Endothelial cell of umbilical vein (primary cell): ENCODE results near the gene CYSLTR2. TPM values are rescaled to one million over a fixed set of nuclear protein-coding genes. Genes with fewer than 3 reads are reported as not detected.

Source experiments
- BruUV-seq: library from RNA; stranded (reverse); fragments of 400-500 nt; replicated peaks from 2 replicates; lab custom pipeline; 2021; lab: Mats Ljungman, UMichigan
- CTCF ChIA-PET: fragments of 300-600, 350-600 bp; sonication (Branson Sonifier 250); formaldehyde crosslinking; loops from one replicate; lab custom pipeline; 2021; ENCODE audit warnings: antibody characterized with exemption, inconsistent platforms; lab: Charles Lee
- POLR2A ChIA-PET: fragments of 300-600, 350-600 bp; sonication (Branson Sonifier 250); formaldehyde crosslinking; loops from one replicate; lab custom pipeline; 2021; ENCODE audit warnings: antibody characterized with exemption, inconsistent platforms; lab: Charles Lee
- DNase-seq: peaks from one replicate; pipeline ENCODE4 v3.0.0-alpha.2; 2011; ENCODE audit warnings: low read depth, low spot score
- FAIRE-seq: peaks from 2 replicates; lab custom pipeline; 2011; peaks lifted over from hg19 to GRCh38; lab: Jason Lieb, UNC
- H2AFZ ChIP-seq: 2 replicates; pipeline ENCODE4 v1.6.0; 2012; ENCODE audit warnings: low read depth, low read length, control low read depth, inconsistent platforms
- H3K27ac ChIP-seq: 2 replicates; pipeline ENCODE4 v1.5.1; 2011; ENCODE audit warnings: low read depth, mild to moderate bottlenecking, control low read depth, low read length, moderate library complexity; ENCODE audit not compliant: insufficient read depth
- H3K27me3 ChIP-seq, 2 experiments: 2 replicates each; pipeline versions ENCODE4 v1.6.0 to v1.6.1; 2011; ENCODE audit warnings: low read length in 2 of 2, mixed read lengths in 1 of 2; ENCODE audit not compliant: control insufficient read depth in 2 of 2, insufficient read depth in 2 of 2
- H3K36me3 ChIP-seq, 2 experiments: 2 replicates in 1 of 2; 3 replicates in 1 of 2; pipeline ENCODE4 v1.5.1; 2011; ENCODE audit warnings: low read length in 2 of 2, mild to moderate bottlenecking in 1 of 2, moderate library complexity in 1 of 2; ENCODE audit not compliant: control insufficient read depth in 2 of 2, insufficient read depth in 2 of 2; ENCODE audit errors: extremely low read depth in 1 of 2
- H3K4me1 ChIP-seq: 3 replicates; pipeline ENCODE4 v1.5.1; 2011; ENCODE audit warnings: mild to moderate bottlenecking, low read length; ENCODE audit not compliant: control insufficient read depth, insufficient read depth; ENCODE audit errors: extremely low read depth
- H3K4me2 ChIP-seq: 2 replicates; pipeline ENCODE4 v1.6.1; 2011; ENCODE audit warnings: low read length, control low read depth, mixed read lengths; ENCODE audit not compliant: insufficient read depth
- H3K4me3 ChIP-seq, 3 experiments: fragments of 200-600 bp in 1 of 3; sonication (generic), shearing (Covaris generic) in 1 of 3; replicated peaks in 1 of 3; 2 replicates each; pipeline ENCODE4 v1.5.1; 2011 to 2016; ENCODE audit warnings: control low read depth in 3 of 3, low read length in 3 of 3, mild to moderate bottlenecking in 2 of 3, inconsistent platforms in 1 of 3, low read depth in 1 of 3, moderate library complexity in 1 of 3; ENCODE audit not compliant: insufficient read depth in 1 of 3
- H3K79me2 ChIP-seq: 2 replicates; pipeline ENCODE4 v1.6.0; 2012; ENCODE audit warnings: low read length, inconsistent platforms; ENCODE audit not compliant: control insufficient read depth, insufficient read depth
- H3K9ac ChIP-seq: replicated peaks from 2 replicates; pipeline ENCODE3; 2011; ENCODE audit warnings: low read length, control low read depth; ENCODE audit not compliant: insufficient read depth; ENCODE audit errors: extremely low read depth
- H3K9me1 ChIP-seq: replicated peaks from 3 replicates; pipeline ENCODE4 v1.6.0; 2011; ENCODE audit warnings: mild to moderate bottlenecking, low read length; ENCODE audit not compliant: control insufficient read depth, insufficient read depth; ENCODE audit errors: extremely low read depth
- H3K9me3 ChIP-seq: replicated peaks from 2 replicates; pipeline ENCODE4 v1.5.1; 2012; ENCODE audit warnings: low read length, inconsistent platforms; ENCODE audit not compliant: control insufficient read depth, insufficient read depth
- H4K20me1 ChIP-seq: replicated peaks from 2 replicates; pipeline ENCODE3; 2011; ENCODE audit warnings: mild to moderate bottlenecking, low read length; ENCODE audit not compliant: control insufficient read depth, insufficient read depth; ENCODE audit errors: extremely low read depth
- EZH2 ChIP-seq: IDR thresholded peaks from 2 replicates; pipeline ENCODE4 v1.6.1; 2012; ENCODE audit warnings: borderline replicate concordance, low read depth, mild to moderate bottlenecking, moderate library complexity, low read length, inconsistent platforms; ENCODE audit not compliant: severe bottlenecking
- FOS ChIP-seq: IDR thresholded peaks from 2 replicates; pipeline ENCODE4 v1.6.1; 2011; ENCODE audit warnings: mild to moderate bottlenecking, low read length, moderate library complexity, borderline replicate concordance; ENCODE audit not compliant: insufficient read depth
- GATA2 ChIP-seq: IDR thresholded peaks from 2 replicates; pipeline ENCODE4 v1.7.0; 2011; ENCODE audit warnings: low read depth, mild to moderate bottlenecking, moderate library complexity, mixed read lengths, low read length; ENCODE audit not compliant: insufficient read length, insufficient read depth
- JUN ChIP-seq: IDR thresholded peaks from 2 replicates; pipeline ENCODE4 v1.6.1; 2011; ENCODE audit warnings: borderline replicate concordance, low read depth; ENCODE audit not compliant: insufficient read length, insufficient read depth
- MYC ChIP-seq: IDR thresholded peaks from one replicate; pipeline ENCODE4 v1.6.1; 2011; ENCODE audit warnings: mild to moderate bottlenecking, low read depth, low read length
- POLR2A ChIP-seq: IDR thresholded peaks from 2 replicates; pipeline ENCODE4 v1.6.1; 2012; ENCODE audit warnings: low read depth, mild to moderate bottlenecking, control low read depth, low read length
- POLR2AphosphoS5 ChIP-seq: IDR thresholded peaks from 2 replicates; pipeline ENCODE4 v1.6.1; 2012; ENCODE audit warnings: low read depth, mild to moderate bottlenecking, control low read depth, low read length, moderate library complexity; ENCODE audit not compliant: insufficient read depth
- dilution Hi-C: fragments of 300-500 bp; cut with MboI; formaldehyde crosslinking; loops from one replicate; pipeline ENCODE4 v1.15.0; 2019; ENCODE audit warnings: low sequenced_read_pairs; ENCODE audit not compliant: extremely low pct_ligation_motif_present
- intact Hi-C: fragments of 100-400 bp; cut with micrococcal nuclease; formaldehyde crosslinking; loops from one replicate; pipeline ENCODE4 v1.10.0; 2022
- polyA plus RNA-seq, 4 experiments: library from polyadenylated mRNA; depleted of rRNA in 3 of 4; stranded (reverse) in 3 of 4; unstranded in 1 of 4; fragments of >200 nt; gene quantifications; 2 replicates each; pipeline versions ENCODE4 v1.2.1 to v1.2.3, GENCODE V29; 2011 to 2012; ENCODE audit warnings: missing spikeins in 1 of 4
- total RNA-seq: library from RNA; stranded (reverse); gene quantifications from 2 replicates; pipeline ENCODE4 v1.2.3, GENCODE V29; 2021
- TF ChIP-seq, protein P1 (sequence below): IDR thresholded peaks from 2 replicates; pipeline ENCODE4 v1.6.1; 2011; ENCODE audit not compliant: insufficient read depth, insufficient read length
- TF ChIP-seq, protein P2 (sequence below), 2 donors: IDR thresholded peaks; 1 replicate in 1 of 2; 2 replicates in 1 of 2; pipeline ENCODE4 v1.5.1; 2011; ENCODE audit warnings: low read length in 2 of 2, mild to moderate bottlenecking in 2 of 2, moderate library complexity in 2 of 2, control low read depth in 1 of 2, inconsistent platforms in 1 of 2, low read depth in 1 of 2; ENCODE audit not compliant: insufficient read depth in 1 of 2; ENCODE audit errors: extremely low read depth in 1 of 2

CYSLTR2 gene
- total and polyA plus RNA-seq, 2 donors (not counting 3 experiments of a cell fraction or from before 2014, with no cell fraction given) = 0.10 to 0.31 TPM

DNA sequence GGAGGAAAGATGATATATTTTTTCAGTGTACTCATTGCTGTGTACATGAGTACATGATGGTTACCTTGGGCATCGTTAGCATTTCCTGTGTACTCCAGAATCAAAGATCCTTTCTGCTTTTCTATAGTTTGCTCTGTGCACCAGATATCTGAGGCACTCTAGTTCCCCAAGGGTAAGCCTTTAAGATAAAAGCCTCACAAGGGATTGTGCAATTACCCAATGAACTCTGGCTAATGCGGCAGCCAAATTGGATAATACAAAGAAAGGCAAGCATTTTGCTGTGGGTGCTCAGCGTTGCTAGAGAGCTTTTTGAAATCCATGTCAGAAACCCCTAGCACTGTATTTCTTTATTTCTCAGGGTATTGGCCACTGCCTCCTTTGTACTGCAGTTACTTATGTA lies 2.9 kb downstream of the CYSLTR2 start:
- intact Hi-C loops = no loop called here
- H3K9me1 ChIP-seq = no peaks in the 10 kb centered on the region
- dilution Hi-C loops = no loop called here
- no peak overlapping the region for H3K4me3 ChIP-seq
- no TSS peak for BruUV-seq
- H2AFZ ChIP-seq = no peak overlapping the region
- no peaks in the 10 kb centered on the region for H3K9me3 ChIP-seq
- H3K4me2 ChIP-seq = no peak overlapping the region
- peaks cover 7 to 23% of the 10 kb centered on the region in 2 experiments for H3K27me3 ChIP-seq
- TF ChIP-seq EZH2 = no peak
- no peak for TF ChIP-seq POLR2A
- no peak for TF ChIP-seq POLR2AphosphoS5
- TF ChIP-seq FOS = no peak
- TF ChIP-seq, protein P1, sequence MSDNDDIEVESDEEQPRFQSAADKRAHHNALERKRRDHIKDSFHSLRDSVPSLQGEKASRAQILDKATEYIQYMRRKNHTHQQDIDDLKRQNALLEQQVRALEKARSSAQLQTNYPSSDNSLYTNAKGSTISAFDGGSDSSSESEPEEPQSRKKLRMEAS = no peak
- no peak for TF ChIP-seq MYC
- TF ChIP-seq GATA2 = no peak
- TF ChIP-seq, protein P2, sequence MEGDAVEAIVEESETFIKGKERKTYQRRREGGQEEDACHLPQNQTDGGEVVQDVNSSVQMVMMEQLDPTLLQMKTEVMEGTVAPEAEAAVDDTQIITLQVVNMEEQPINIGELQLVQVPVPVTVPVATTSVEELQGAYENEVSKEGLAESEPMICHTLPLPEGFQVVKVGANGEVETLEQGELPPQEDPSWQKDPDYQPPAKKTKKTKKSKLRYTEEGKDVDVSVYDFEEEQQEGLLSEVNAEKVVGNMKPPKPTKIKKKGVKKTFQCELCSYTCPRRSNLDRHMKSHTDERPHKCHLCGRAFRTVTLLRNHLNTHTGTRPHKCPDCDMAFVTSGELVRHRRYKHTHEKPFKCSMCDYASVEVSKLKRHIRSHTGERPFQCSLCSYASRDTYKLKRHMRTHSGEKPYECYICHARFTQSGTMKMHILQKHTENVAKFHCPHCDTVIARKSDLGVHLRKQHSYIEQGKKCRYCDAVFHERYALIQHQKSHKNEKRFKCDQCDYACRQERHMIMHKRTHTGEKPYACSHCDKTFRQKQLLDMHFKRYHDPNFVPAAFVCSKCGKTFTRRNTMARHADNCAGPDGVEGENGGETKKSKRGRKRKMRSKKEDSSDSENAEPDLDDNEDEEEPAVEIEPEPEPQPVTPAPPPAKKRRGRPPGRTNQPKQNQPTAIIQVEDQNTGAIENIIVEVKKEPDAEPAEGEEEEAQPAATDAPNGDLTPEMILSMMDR (IDR thresholded peaks at IDR 0.05; ENCODE audit: extremely low read depth in 1 of 2, insufficient read depth in 1 of 2, low read depth in 1 of 2, low read length in 2 of 2) = no peak
- TF ChIP-seq JUN = no peak
- H3K9ac ChIP-seq = no peak overlapping the region
- no peak for DNase-seq
- no peak for FAIRE-seq
- ChIA-PET POLR2A (no interaction called here), CTCF (no interaction called here)
- no peaks in the 10 kb centered on the region for H3K36me3 ChIP-seq
- H3K79me2 ChIP-seq = no peaks in the 10 kb centered on the region
- no peaks in the 10 kb centered on the region for H3K4me1 ChIP-seq
- H3K27ac ChIP-seq = no peak overlapping the region
- H4K20me1 ChIP-seq = no peaks in the 10 kb centered on the region
